Liver (tissue), 9 donors: ENCODE data around the gene NDUFA3. TPM values are rescaled to one million over a fixed set of nuclear protein-coding genes. Genes with fewer than 3 reads are reported as not detected.

Experiments
- DNase-seq: peaks from one replicate; pipeline ENCODE4 v3.0.0-alpha.2; 2017; ENCODE audit warnings: low spot score
- H3K27ac ChIP-seq, 2 donors: one replicate each; pipeline ENCODE4 v1.7.0; 2013; ENCODE audit warnings: inconsistent platforms in 2 of 2, low read length in 2 of 2, control low read depth in 1 of 2, low read depth in 1 of 2, mild to moderate bottlenecking in 1 of 2
- H3K27me3 ChIP-seq, 4 donors: one replicate each; pipeline versions ENCODE4 v1.6.1 to v1.7.0; 2013; ENCODE audit warnings: low read length in 3 of 4, inconsistent platforms in 1 of 4, mild to moderate bottlenecking in 1 of 4, moderate library complexity in 1 of 4; ENCODE audit not compliant: control insufficient read depth in 4 of 4, insufficient read depth in 4 of 4
- H3K36me3 ChIP-seq, 4 donors: one replicate each; pipeline versions ENCODE4 v1.6.1 to v1.7.0; 2013; ENCODE audit warnings: low read length in 3 of 4, mild to moderate bottlenecking in 3 of 4, low read depth in 1 of 4, moderate library complexity in 1 of 4; ENCODE audit not compliant: control insufficient read depth in 4 of 4, insufficient read depth in 3 of 4
- H3K4me1 ChIP-seq, 4 donors: one replicate each; pipeline versions ENCODE4 v1.6.1 to v1.7.0; 2013; ENCODE audit warnings: low read length in 3 of 4, mild to moderate bottlenecking in 3 of 4, moderate library complexity in 1 of 4; ENCODE audit not compliant: control insufficient read depth in 4 of 4, insufficient read depth in 4 of 4
- H3K4me3 ChIP-seq, 3 donors: one replicate each; pipeline versions ENCODE4 v1.6.1 to v1.7.0; 2013; ENCODE audit warnings: low read length in 3 of 3, control low read depth in 1 of 3, low read depth in 1 of 3, mild to moderate bottlenecking in 1 of 3
- H3K9ac ChIP-seq, 2 donors: one replicate each; pipeline ENCODE4 v1.7.0; 2013; ENCODE audit warnings: low read length in 2 of 2, mild to moderate bottlenecking in 2 of 2, moderate library complexity in 2 of 2, control low read depth in 1 of 2, low read depth in 1 of 2
- H3K9me3 ChIP-seq, 4 donors: one replicate each; pipeline versions ENCODE4 v1.6.1 to v1.7.0; 2013; ENCODE audit warnings: low read length in 3 of 4; ENCODE audit not compliant: control insufficient read depth in 4 of 4
- CTCF ChIP-seq: fragments of 150-350 bp; IDR thresholded peaks from 2 replicates; pipeline ENCODE4 v1.5.1; 2017; ENCODE audit warnings: improper control_type of control experiment, low read depth, low read length; ENCODE audit not compliant: missing input control
- EGR1 ChIP-seq, 2 donors: IDR thresholded peaks; 2 replicates each; pipeline ENCODE4 v1.6.1; 2016 to 2018; ENCODE audit warnings: antibody characterized with exemption in 2 of 2, low read depth in 2 of 2
- FOXA1 ChIP-seq: IDR thresholded peaks from 2 replicates; pipeline ENCODE4 v1.6.1; 2016; ENCODE audit warnings: antibody characterized with exemption
- GABPA ChIP-seq, 2 donors: IDR thresholded peaks in 1 of 2; conservative IDR thresholded peaks in 1 of 2; 2 replicates each; pipeline ENCODE4 v1.6.1; 2016; ENCODE audit warnings: antibody characterized with exemption in 2 of 2, mild to moderate bottlenecking in 1 of 2, moderate library complexity in 1 of 2
- HNF4G ChIP-seq: IDR thresholded peaks from 2 replicates; pipeline ENCODE4 v1.6.1; 2016; ENCODE audit warnings: antibody characterized with exemption
- RAD21 ChIP-seq, 2 donors: IDR thresholded peaks; 2 replicates each; pipeline ENCODE4 v1.6.1; 2016; ENCODE audit warnings: antibody characterized with exemption in 2 of 2, mild to moderate bottlenecking in 2 of 2
- RXRA ChIP-seq, 2 donors: IDR thresholded peaks; 2 replicates each; pipeline ENCODE4 v1.6.1; 2017 to 2018; ENCODE audit warnings: antibody characterized with exemption in 2 of 2, mild to moderate bottlenecking in 1 of 2
- SP1 ChIP-seq: IDR thresholded peaks from 2 replicates; pipeline ENCODE4 v1.6.1; 2018; ENCODE audit warnings: antibody characterized with exemption, mild to moderate bottlenecking
- TAF1 ChIP-seq: conservative IDR thresholded peaks from 2 replicates; pipeline ENCODE4 v1.6.1; 2016; ENCODE audit warnings: antibody characterized with exemption, mild to moderate bottlenecking
- YY1 ChIP-seq: IDR thresholded peaks from 2 replicates; pipeline ENCODE4 v1.6.1; 2016; ENCODE audit warnings: antibody characterized with exemption, mild to moderate bottlenecking
- WGBS: extraction: QIAGEN DNeasy Blood & Tissue Kit; methylation state at CpG from one replicate; pipeline ENCODE4 v1.1.7; 2013; 5-methylcytosine and 5-hydroxymethylcytosine counted together
- polyA plus RNA-seq, 2 donors: library from polyadenylated mRNA; stranded (reverse) in 1 of 2; unstranded in 1 of 2; fragments of 200-250 nt in 1 of 2; fragments of >200 nt in 1 of 2; fragmentation: Nextera tagmentation in 1 of 2; extraction: Ambion mirVana in 1 of 2; gene quantifications; one replicate each; pipeline versions ENCODE4 v1.2.1 to v1.2.3, GENCODE V29; 2013 to 2015
- total RNA-seq, 2 donors: library from RNA; depleted of rRNA; stranded (reverse); fragments of >200 nt; gene quantifications; one replicate each; pipeline ENCODE4 v1.2.3, GENCODE V29; 2014
- TF ChIP-seq, protein P1 (sequence below): IDR thresholded peaks from 2 replicates; pipeline ENCODE4 v1.6.1; 2016; ENCODE audit warnings: antibody characterized with exemption
- TF ChIP-seq, protein P2 (sequence below): IDR thresholded peaks from 2 replicates; pipeline ENCODE4 v1.6.1; 2016; ENCODE audit warnings: antibody characterized with exemption
- donor health status: healthy.
- donor health status: healthy.
- donor health status: healthy.
- donor health status: healthy.
- donor health status: healthy.

The NDUFA3 gene
- total and polyA plus RNA-seq, 4 donors: 5.9 to 343 (median 68.5) TPM

DNA sequence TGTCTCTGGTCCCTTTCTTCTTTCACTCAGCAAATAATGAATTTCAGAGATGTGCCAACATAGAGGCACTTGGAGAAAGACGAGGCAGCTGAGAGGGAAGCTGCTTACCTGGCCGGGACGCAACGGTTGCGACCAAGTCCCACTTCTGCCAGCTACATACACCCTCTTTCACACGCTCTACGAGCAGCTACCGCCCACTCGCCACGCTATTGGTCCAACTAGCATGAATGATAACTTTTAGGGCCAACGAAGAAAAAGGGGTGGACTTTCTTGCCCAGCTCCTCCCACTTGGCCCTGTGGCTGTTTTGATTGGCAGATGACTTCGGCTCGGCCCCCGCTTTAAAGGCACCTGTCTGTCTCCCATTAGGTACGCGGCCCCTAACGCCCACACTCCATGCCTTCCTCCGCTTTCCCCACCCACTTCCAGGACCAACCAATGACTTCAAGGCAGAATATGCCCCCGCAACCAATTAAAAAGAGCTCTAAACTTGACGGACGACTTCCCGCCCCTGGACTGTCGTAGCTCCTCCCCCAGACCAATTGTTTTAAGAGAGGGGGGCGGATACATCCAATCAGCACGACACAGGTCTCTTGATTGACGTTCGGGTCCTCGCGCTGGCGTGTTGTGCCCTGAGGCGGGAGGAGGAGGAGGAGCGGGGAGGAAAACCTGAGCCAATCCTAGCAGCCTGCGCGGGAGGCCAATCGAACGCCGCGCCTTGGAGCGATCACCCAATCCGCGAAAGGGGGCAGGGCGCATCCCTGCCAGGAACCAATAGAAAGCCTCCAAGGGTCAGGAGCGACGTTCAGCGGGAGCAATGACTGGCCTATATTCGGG, 34.4 kb downstream of the NDUFA3 start:
- peak; percentile 97 for DNase-seq
- peaks cover 0 to 5% (median 2%) of the 10 kb centered on the region in 4 donors for H3K36me3 ChIP-seq
- H3K4me1 ChIP-seq: peaks cover 3 to 35% (median 31%) of the 10 kb centered on the region in 4 donors
- H3K27me3 ChIP-seq: no peaks in the 10 kb centered on the region
- H3K27ac ChIP-seq: peak overlapping the region; percentile 49 to 84
- peak; percentile 98 for TF ChIP-seq EGR1 (IDR thresholded peaks at IDR 0.05; ENCODE audit: low read depth in 2 of 2)
- peak in 1 of 2 donors; percentile 75 for TF ChIP-seq GABPA (IDR thresholded peaks at IDR 0.05 in 1 of 2, conservative IDR thresholded peaks at IDR 0.05 in 1 of 2)
- no peak for TF ChIP-seq RAD21 (IDR thresholded peaks at IDR 0.05)
- peak; percentile 73 for TF ChIP-seq TAF1
- TF ChIP-seq YY1: no peak
- peak in 1 of 2 donors; percentile 8 for TF ChIP-seq RXRA (IDR thresholded peaks at IDR 0.05)
- TF ChIP-seq SP1: peak; percentile 98
- peak overlapping the region in 1 of 2 donors; percentile 33 for H3K9ac ChIP-seq
- H3K9me3 ChIP-seq: no peaks in the 10 kb centered on the region
- H3K4me3 ChIP-seq: peak overlapping the region; percentile 68 to 88 (median 79)
- under 1% methylated on average over 46 of the region's 46 CpGs for WGBS

DNA sequence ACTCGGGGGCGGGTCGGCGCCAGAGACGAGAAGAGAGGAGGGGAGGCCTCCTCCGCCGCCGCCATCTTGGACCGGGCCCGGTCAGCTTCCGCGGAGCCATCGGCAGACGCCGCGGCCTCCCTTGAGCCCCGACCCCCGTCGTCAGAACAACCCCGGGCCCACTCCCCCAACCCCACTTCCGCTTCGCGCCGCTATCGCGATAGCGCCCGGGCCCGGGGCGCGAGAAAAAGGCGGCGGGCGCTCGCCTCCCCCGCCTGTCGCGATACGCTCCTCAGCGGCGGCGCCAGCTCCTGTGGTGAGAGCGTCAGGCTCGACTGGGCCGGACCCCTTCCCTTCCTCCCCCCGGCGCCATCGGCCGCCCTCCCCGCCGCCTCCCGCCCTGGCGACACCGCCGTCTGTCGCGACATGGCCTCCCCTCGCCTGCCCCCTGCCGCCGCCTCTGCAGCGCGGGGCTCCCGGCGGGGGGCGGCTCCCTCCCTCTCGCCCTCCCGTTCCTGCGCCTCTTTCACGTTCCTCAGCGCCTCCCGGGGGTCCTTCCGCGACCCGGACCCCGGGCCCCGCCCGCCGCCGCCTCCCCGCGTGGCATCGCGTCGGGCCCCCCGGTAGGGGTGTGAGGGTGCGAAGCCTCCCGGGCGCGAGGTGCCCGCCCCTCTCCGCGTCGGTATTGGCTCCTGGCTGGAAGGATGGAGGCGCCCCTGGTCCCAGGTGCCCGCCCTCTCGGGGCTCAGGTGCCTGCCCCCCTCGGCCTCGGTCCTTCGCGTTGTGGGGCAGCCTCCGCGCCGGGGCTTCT, 35.2 kb downstream of the NDUFA3 start, which contains the start of gene CNOT3:
Gene CNOT3 (plus strand): TSS at position 64 of the 790 bp plus-strand sequence. CDS start 5,217 bp downstream, outside the sequence.
- peaks cover 3 to 35% (median 31%) of the 10 kb centered on the region in 4 donors for H3K4me1 ChIP-seq

More for the DNA sequence above, 35.2 kb downstream of the NDUFA3 start, which contains the start of gene CNOT3:
- Histone ChIP-seq H3K9ac (peak within 1 kb of the TSS; percentile 22 to 43), H3K9me3 (no peaks in the 10 kb centered on the region), H3K27me3 (no peaks in the 10 kb centered on the region), H3K36me3 (peaks cover 0 to 10% (median 8%) of the 10 kb centered on the region in 4 donors), H3K27ac (peak within 1 kb of the TSS; percentile 81 to 84), H3K4me3 (peak within 1 kb of the TSS; percentile 68 to 88 (median 79))
- DNase-seq: peak; percentile 49
- TF ChIP-seq, protein P1, sequence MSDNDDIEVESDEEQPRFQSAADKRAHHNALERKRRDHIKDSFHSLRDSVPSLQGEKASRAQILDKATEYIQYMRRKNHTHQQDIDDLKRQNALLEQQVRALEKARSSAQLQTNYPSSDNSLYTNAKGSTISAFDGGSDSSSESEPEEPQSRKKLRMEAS: no peak
- TF ChIP-seq YY1: peak; percentile 98
- TF ChIP-seq RAD21 (IDR thresholded peaks at IDR 0.05): no peak
- TF ChIP-seq, protein P2, sequence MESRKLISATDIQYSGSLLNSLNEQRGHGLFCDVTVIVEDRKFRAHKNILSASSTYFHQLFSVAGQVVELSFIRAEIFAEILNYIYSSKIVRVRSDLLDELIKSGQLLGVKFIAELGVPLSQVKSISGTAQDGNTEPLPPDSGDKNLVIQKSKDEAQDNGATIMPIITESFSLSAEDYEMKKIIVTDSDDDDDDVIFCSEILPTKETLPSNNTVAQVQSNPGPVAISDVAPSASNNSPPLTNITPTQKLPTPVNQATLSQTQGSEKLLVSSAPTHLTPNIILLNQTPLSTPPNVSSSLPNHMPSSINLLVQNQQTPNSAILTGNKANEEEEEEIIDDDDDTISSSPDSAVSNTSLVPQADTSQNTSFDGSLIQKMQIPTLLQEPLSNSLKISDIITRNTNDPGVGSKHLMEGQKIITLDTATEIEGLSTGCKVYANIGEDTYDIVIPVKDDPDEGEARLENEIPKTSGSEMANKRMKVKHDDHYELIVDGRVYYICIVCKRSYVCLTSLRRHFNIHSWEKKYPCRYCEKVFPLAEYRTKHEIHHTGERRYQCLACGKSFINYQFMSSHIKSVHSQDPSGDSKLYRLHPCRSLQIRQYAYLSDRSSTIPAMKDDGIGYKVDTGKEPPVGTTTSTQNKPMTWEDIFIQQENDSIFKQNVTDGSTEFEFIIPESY: no peak
- TF ChIP-seq FOXA1: no peak
- no peak for TF ChIP-seq RXRA (IDR thresholded peaks at IDR 0.05)
- TF ChIP-seq HNF4G: no peak
- no peak for TF ChIP-seq TAF1
- peak; percentile 61 for TF ChIP-seq SP1
- TF ChIP-seq CTCF: no peak
- under 1% methylated on average over 103 of the region's 103 CpGs for WGBS
